ENCODE results near the gene PTPRT.

- TF ChIP-seq YY1 (tag by site-specific recombination; IDR thresholded peaks at IDR 0.05) = no peak
- TF ChIP-seq, protein P1, sequence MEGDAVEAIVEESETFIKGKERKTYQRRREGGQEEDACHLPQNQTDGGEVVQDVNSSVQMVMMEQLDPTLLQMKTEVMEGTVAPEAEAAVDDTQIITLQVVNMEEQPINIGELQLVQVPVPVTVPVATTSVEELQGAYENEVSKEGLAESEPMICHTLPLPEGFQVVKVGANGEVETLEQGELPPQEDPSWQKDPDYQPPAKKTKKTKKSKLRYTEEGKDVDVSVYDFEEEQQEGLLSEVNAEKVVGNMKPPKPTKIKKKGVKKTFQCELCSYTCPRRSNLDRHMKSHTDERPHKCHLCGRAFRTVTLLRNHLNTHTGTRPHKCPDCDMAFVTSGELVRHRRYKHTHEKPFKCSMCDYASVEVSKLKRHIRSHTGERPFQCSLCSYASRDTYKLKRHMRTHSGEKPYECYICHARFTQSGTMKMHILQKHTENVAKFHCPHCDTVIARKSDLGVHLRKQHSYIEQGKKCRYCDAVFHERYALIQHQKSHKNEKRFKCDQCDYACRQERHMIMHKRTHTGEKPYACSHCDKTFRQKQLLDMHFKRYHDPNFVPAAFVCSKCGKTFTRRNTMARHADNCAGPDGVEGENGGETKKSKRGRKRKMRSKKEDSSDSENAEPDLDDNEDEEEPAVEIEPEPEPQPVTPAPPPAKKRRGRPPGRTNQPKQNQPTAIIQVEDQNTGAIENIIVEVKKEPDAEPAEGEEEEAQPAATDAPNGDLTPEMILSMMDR (tag by site-specific recombination; IDR thresholded peaks at IDR 0.05) = no peak
- no peak for TF ChIP-seq ZNF645 (tag by site-specific recombination; IDR thresholded peaks at IDR 0.05)
- TF ChIP-seq ZNF416 (tag by site-specific recombination; IDR thresholded peaks at IDR 0.05) = no peak
- TF ChIP-seq, protein P2, sequence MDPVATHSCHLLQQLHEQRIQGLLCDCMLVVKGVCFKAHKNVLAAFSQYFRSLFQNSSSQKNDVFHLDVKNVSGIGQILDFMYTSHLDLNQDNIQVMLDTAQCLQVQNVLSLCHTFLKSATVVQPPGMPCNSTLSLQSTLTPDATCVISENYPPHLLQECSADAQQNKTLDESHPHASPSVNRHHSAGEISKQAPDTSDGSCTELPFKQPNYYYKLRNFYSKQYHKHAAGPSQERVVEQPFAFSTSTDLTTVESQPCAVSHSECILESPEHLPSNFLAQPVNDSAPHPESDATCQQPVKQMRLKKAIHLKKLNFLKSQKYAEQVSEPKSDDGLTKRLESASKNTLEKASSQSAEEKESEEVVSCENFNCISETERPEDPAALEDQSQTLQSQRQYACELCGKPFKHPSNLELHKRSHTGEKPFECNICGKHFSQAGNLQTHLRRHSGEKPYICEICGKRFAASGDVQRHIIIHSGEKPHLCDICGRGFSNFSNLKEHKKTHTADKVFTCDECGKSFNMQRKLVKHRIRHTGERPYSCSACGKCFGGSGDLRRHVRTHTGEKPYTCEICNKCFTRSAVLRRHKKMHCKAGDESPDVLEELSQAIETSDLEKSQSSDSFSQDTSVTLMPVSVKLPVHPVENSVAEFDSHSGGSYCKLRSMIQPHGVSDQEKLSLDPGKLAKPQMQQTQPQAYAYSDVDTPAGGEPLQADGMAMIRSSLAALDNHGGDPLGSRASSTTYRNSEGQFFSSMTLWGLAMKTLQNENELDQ (tag by site-specific recombination; IDR thresholded peaks at IDR 0.05; ENCODE audit: low read depth) = no peak
- no peak for TF ChIP-seq ZNF777 (tag by site-specific recombination; IDR thresholded peaks at IDR 0.05; ENCODE audit: borderline replicate concordance)
- TF ChIP-seq, protein P3, sequence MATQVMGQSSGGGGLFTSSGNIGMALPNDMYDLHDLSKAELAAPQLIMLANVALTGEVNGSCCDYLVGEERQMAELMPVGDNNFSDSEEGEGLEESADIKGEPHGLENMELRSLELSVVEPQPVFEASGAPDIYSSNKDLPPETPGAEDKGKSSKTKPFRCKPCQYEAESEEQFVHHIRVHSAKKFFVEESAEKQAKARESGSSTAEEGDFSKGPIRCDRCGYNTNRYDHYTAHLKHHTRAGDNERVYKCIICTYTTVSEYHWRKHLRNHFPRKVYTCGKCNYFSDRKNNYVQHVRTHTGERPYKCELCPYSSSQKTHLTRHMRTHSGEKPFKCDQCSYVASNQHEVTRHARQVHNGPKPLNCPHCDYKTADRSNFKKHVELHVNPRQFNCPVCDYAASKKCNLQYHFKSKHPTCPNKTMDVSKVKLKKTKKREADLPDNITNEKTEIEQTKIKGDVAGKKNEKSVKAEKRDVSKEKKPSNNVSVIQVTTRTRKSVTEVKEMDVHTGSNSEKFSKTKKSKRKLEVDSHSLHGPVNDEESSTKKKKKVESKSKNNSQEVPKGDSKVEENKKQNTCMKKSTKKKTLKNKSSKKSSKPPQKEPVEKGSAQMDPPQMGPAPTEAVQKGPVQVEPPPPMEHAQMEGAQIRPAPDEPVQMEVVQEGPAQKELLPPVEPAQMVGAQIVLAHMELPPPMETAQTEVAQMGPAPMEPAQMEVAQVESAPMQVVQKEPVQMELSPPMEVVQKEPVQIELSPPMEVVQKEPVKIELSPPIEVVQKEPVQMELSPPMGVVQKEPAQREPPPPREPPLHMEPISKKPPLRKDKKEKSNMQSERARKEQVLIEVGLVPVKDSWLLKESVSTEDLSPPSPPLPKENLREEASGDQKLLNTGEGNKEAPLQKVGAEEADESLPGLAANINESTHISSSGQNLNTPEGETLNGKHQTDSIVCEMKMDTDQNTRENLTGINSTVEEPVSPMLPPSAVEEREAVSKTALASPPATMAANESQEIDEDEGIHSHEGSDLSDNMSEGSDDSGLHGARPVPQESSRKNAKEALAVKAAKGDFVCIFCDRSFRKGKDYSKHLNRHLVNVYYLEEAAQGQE (tag by site-specific recombination; IDR thresholded peaks at IDR 0.05) = no peak
- no peak for TF ChIP-seq HOXA7 (CRISPR knock-in tag; IDR thresholded peaks at IDR 0.05; ENCODE audit: borderline replicate concordance)
- no peak for TF ChIP-seq ZNF830 (tag by site-specific recombination; IDR thresholded peaks at IDR 0.05; ENCODE audit: low read depth)
- no peak for TF ChIP-seq GFI1B (tag by site-specific recombination; IDR thresholded peaks at IDR 0.05)
Observed at GRCh38 chr20:42276718-42277602, 912.7 kb downstream of the PTPRT start.
